Adipose tissue (tissue), 3 donors: ENCODE data around the gene B9D1. TPM values are rescaled to one million over a fixed set of nuclear protein-coding genes. Genes with fewer than 3 reads are reported as not detected.
A peak's percentile ranks its signal among the peaks of the same experiment; 100 is the strongest.

Source experiments
- H3K27ac ChIP-seq: one replicate; pipeline ENCODE4 v1.5.1; 2013; ENCODE audit warnings: low read depth, low read length
- WGBS, 3 donors: extraction: QIAGEN DNeasy Blood & Tissue Kit; methylation state at CpG; one replicate each; pipeline ENCODE4 v1.1.7; 2013; 5-methylcytosine and 5-hydroxymethylcytosine counted together
- polyA plus RNA-seq, 3 donors: library from polyadenylated mRNA; stranded (reverse); fragments of 200-250 nt; gene quantifications; one replicate each; pipeline ENCODE4 v1.2.3, GENCODE V29; 2013
- donor health status: healthy with polysubstance abuse.
- donor health status: Bipolar disorder and iron deficiency.
- donor health status: healthy.

B9D1 gene
- polyA plus RNA-seq, 3 donors = 8.1 to 10.6 (median 8.8) TPM

GRCh38 chr17:19331543-19332245 lies 30.8 kb downstream of the B9D1 start:
- 91 to 95% (median 94%) methylated on average over 13 of the region's 13 CpGs for WGBS, 3 donors
- H3K27ac ChIP-seq = no peak overlapping the region

GRCh38 chr17:19331134-19331533 lies 31.4 kb downstream of the B9D1 start:
- H3K27ac ChIP-seq = no peak overlapping the region
- whole genome bisulfite sequencing, 3 donors = 75 to 93% (median 84%) methylated on average over 4 of the region's 4 CpGs

GRCh38 chr17:19330271-19330670 lies 32.3 kb downstream of the B9D1 start:
- WGBS, 3 donors = 79 to 88% (median 86%) methylated on average over 3 of the region's 3 CpGs
- H3K27ac ChIP-seq = no peak overlapping the region

- no peak overlapping the region for H3K27ac ChIP-seq
- WGBS, 3 donors = 94 to 96% (median 96%) methylated on average over 2 of the region's 2 CpGs
Observed at GRCh38 chr17:19329839-19330238, 32.7 kb downstream of the B9D1 start.

DNA sequence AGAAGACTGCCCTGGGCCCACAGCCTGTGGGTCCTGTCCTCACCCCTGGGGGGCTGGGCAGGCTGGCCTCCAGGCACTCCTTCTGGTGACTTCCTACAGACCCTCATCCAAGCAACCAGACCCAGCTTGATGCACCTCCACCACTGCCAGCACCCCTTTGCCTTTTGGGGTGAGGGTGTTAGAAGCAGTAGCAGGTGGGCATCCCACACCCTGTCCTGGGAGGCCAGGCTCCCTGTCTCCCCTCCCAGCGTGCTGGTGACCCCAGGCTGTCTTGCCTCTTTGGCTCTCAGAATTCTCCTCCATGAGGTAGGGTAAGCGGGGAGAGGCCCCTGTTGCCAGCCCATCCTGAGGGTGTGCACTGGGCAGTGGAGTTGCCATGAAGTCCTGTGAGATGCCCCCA lies 33.4 kb downstream of the B9D1 start:
- 92 to 100% (median 96%) methylated on average over 2 of the region's 2 CpGs for WGBS, 3 donors
- H3K27ac ChIP-seq = no peak overlapping the region

GRCh38 chr17:19328441-19329061 lies 34.0 kb downstream of the B9D1 start:
- WGBS, 3 donors = 92 to 97% (median 95%) methylated on average over 10 of the region's 10 CpGs
- no peak overlapping the region for H3K27ac ChIP-seq

DNA sequence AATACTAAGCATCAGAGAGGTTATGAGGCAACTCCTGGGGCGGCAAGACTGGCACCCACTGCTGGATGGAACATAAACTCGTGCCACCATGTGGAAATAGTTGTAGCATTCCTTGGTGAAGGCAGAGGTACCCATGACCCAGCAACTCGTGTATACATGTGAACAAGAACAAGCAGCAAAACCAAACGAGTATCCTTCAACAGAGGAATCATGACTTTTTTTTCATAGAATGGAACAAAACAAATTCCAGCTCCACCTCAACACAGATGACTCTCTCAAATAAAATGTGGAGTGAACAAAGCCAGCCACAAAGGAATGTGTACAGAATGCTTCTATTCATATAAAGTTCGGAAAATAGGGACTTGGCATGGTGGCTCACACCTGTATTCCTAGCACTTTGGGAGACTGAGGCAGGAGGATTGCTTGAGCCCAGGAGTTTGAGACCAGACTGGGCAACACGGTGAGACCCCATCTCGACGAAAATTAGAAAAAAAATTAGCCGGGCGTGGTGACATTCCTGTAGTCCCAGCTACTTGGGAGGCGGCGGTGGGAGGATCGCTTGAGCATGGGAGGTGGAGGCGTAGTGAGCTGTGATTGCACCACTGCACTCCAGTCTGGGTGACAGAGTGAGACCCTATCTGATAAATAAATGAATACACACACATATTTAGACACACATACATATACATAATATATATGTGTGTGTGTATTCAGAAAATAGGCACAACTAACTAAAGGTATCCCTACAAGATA lies 35.3 kb downstream of the B9D1 start:
- H3K27ac ChIP-seq = no peak overlapping the region
- 88 to 92% (median 88%) methylated on average over 14 of the region's 14 CpGs for WGBS, 3 donors

- no peak overlapping the region for H3K27ac ChIP-seq
Observed at GRCh38 chr17:19325542-19325941, 37.0 kb downstream of the B9D1 start.

DNA sequence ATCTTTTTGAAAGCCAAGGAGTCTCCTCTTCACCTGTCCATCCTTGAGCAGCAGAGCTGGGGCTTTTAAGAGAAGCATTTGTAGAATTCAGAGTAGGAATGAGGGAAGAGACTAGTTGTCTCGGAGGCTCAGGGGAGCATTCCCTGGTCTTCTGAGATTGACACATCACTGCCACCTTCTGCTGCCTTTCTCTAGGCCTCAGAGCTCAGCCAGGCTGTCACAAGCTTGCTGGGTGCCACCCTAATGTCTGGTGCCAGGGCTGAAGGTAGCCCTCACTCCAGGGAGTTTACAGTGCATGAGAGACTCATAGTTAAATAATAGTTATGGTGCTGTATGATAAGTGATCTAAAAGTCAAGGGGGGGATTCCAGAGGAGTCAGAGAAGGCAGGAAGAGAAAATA lies 39.7 kb downstream of the B9D1 start:
- H3K27ac ChIP-seq = no peak overlapping the region
- whole genome bisulfite sequencing, 3 donors = 98 to 100% (median 100%) methylated on average over 1 of the region's 1 CpG

GRCh38 chr17:19322129-19322505 lies 40.4 kb downstream of the B9D1 start:
- WGBS, 3 donors = 94 to 97% (median 97%) methylated on average over 5 of the region's 5 CpGs
- peak overlapping the region; percentile 6 for H3K27ac ChIP-seq

GRCh38 chr17:19321481-19322128 lies 40.9 kb downstream of the B9D1 start:
- H3K27ac ChIP-seq = peak overlapping the region; percentile 6
- WGBS, 3 donors = 83 to 85% (median 83%) methylated on average over 9 of the region's 9 CpGs

DNA sequence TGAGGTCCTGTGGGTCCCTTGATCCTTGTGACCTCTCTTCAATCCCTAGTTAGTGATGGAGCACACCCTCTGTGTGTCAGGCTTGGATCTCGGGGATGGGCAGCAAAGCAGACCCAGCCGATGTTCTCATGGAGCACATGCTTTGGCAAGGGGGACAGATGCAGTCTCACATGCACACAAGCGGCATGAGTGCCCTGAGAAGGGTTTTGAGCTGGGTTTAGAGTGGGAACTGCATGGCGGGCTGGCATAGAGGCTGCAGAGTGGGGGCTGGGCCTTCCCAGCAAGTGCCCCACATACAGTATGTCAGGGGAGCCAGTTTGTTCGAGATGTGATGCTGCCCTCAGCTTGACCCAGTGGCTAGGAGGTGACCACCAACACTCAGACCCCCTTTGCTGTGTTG lies 41.6 kb downstream of the B9D1 start:
- no peak overlapping the region for H3K27ac ChIP-seq
- WGBS, 3 donors = 93 to 95% (median 95%) methylated on average over 5 of the region's 5 CpGs

DNA sequence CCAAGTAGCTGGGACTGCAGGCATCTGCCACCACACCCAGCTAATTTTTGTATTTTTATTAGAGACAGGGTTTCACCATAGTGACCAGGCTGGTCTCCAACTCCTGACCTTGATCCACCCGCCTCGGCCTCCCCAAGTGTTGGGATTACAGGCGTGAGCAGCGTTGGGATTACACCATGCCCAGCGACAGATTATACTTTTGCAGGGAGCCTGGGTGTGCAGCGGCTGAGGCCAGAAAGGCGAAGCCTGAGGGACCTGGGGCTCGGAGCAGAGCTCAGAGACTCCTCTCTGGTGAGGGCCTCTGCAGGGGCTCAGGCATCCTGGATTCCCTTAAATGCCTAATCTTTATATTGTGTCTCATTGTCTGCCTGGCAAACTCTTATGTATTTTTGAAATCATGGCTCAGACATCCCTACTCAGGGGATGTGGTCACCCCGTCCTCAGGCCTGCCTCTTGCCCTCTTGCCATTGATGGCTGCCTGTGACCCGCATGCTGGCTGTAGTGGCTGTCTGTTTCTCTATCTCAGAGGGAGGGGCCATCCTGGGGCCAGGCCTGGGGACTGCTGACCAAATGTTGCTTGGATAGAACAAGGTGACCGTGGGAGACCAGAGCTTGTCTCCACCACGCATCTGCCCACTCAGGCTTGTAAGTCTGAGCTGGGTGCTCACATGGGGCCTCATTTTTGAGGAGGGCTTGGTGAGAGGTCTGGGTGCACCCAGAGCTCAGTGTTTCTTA lies 42.6 kb downstream of the B9D1 start:
- no peak overlapping the region for H3K27ac ChIP-seq
- 89 to 94% (median 94%) methylated on average over 12 of the region's 12 CpGs for WGBS, 3 donors

GRCh38 chr17:19318611-19319010 lies 43.9 kb downstream of the B9D1 start:
- 87 to 92% (median 91%) methylated on average over 6 of the region's 6 CpGs for WGBS, 3 donors
- H3K27ac ChIP-seq = no peak overlapping the region

- 44 to 58% (median 54%) methylated on average over 19 of the region's 19 CpGs for WGBS, 3 donors
- H3K27ac ChIP-seq = no peak overlapping the region
Observed at GRCh38 chr17:19317359-19318095, 45.0 kb downstream of the B9D1 start.

DNA sequence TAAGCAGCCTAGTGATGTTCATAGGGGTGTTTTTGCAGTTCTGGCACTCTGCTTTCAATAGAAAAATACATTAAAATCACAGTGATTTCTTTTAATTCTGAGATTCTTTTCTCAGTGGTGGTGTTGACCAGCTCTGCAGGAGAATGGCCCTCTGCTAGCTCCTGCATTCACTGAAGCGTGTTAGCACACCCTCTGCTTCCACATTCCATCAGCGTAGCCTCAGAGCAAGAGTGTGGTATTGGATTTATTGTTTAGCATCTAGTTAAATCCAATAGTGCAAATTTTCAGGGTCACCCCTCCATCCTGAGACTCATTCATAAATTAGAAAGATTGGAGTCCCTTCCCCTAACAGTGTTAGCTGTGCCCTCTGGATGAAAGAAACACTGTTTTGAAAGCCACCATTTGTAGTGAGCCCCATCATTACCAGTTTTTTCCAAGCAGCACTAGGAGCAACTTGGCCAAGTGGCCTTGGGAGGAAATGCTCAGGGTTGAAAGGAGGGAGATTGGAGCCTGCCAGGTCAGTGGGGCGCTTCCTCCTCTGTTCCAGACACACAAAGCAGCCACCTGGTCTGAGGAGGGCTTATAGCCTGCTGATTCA lies 45.7 kb downstream of the B9D1 start:
- H3K27ac ChIP-seq = no peak overlapping the region
- WGBS, 3 donors = 75 to 82% (median 79%) methylated on average over 3 of the region's 3 CpGs

DNA sequence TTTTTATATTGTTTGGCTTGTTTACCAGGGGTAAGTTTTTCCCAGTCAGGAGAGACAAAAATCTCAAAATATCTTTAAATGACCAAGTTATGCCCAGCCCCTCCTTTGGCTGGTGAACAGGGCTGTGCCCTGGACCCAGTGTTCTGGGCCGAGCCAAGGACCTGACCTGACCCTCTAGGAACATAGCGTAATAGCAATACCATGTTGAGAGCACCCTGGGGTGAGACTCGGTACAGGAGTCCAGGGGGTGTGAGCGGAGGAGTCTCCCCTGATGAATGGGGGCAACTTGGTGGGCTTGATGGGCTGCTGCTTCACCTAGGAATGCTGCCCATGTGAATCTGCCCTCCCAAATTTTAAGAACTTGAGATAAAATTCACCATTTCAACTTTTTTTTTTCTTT lies 47.4 kb downstream of the B9D1 start:
- H3K27ac ChIP-seq = no peak overlapping the region
- WGBS, 3 donors = 94 to 95% (median 94%) methylated on average over 4 of the region's 4 CpGs
